Erythroblast (primary cell): ENCODE measurements around the gene SH3RF2.
"Not testable (repeated sequence)": the region's sequence is repeated elsewhere in the genome, so short reads cannot be mapped to it uniquely, and the experiment has no call there.

ENCODE experiments used
- DNase-seq, 2 experiments: peaks; one replicate each; lab custom pipeline; 2025; lab: John Stamatoyannopoulos, UW
- GATA1 ChIP-seq: IDR thresholded peaks from 2 replicates; pipeline ENCODE4 v1.6.1; 2011; ENCODE audit warnings: low read depth, mild to moderate bottlenecking, control low read depth, low read length, moderate library complexity
- POLR2A ChIP-seq: IDR thresholded peaks from 2 replicates; pipeline ENCODE4 v1.6.1; 2011; ENCODE audit warnings: mild to moderate bottlenecking, low read length

SH3RF2 gene

DNA sequence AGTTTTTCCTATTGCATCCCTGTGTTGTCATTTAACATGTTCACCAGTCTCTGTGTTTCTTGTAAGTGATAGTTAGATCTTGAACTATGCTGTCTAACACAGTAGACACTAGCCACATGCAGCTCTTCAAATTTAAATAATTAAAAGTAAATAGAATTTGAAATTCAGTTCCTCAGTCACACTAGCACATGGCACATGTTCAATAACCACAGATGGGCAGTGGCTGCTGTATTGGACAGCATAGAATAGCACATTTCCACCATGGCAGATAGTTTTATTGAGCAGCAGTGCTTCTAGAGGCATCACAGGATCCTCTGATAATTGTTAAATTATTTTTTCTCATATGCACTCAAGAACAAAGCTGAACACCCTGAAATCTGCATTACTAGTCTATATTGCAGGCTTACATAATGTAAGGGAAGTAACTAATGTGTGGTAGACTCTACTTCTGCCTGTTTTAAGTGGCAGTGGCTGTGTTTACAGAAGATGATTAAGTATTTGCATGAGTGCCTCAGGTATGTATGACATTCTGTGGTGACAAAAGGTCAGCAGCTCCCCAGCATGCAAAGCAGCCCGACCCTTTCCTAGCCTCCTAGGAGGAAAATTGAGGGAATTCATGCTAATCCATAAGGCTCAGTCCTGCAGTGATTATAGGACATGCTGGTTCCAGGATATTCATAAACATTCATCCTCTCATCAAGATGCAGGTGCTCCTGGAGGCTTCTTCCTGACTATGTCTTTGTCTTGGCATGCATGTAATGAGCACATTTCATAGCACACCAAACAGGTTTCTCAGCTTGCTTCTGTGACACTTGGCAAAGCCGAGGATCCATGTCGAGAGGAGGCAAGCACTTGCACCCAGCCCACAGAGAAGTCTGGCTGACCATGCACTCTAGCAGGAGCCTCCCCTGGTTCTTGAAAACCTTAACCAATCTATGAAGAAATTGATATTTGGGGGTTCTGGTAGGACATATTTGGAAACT is 45.5 kb downstream of the SH3RF2 start:
- DNase-seq: no peak
- no peak for TF ChIP-seq GATA1
- TF ChIP-seq POLR2A: no peak

DNA sequence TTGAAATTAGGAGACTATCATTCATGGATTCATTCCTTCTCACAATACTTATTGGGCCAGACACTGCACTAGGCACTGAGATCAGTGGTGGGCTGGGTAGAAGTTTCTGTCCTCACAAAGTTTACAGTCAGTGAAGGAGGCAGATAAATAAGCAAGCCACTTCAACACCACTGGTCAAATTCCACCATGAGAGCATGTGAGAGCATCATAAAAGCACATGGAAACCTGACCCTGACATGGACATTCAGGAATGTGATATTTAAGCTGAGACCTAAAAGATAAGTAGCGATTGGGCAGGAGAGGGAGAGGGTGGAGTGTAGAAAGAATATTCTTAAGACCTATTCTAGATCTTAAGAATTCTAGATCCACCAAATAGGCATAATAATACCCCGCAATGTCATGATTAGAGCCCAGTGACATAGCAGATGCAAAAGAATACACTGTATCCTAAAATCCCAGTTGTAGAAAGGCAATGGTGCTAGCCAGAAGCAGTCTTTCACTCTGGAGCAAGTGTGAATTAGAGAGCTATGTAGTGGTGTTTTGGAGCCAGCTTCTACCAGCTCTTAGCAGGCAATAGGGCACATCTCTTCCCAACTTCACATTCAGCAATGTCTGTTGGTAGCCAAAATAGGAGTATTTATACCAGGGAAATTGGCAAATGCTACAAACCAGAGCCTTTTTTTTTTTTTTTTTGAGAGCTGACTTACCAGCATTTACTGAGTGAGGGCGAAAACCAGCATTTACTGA is 46.4 kb downstream of the SH3RF2 start:
- no peak for TF ChIP-seq POLR2A
- no peak for TF ChIP-seq GATA1
- DNase-seq: no peak

DNA sequence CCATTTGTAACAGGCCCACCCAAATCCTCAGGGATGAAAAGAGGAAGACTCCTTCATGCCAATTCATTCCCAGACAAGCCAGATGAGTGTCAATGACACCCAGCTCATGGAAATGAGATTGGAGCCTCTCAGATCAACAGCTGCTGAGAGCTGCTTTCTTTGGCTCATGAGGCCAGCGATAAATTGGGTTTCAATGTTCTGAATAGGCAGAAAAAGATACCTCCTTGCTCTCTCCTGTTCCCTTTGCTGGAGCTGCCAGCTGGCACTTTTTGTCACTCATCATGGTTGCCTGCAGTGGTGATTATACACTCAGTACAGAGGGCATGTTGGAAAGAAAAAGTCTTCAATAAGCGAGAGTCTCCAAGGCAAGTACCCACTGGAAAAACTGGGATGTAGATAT is 47.1 kb downstream of the SH3RF2 start:
- no peak for TF ChIP-seq GATA1
- no peak for TF ChIP-seq POLR2A
- no peak for DNase-seq

DNA sequence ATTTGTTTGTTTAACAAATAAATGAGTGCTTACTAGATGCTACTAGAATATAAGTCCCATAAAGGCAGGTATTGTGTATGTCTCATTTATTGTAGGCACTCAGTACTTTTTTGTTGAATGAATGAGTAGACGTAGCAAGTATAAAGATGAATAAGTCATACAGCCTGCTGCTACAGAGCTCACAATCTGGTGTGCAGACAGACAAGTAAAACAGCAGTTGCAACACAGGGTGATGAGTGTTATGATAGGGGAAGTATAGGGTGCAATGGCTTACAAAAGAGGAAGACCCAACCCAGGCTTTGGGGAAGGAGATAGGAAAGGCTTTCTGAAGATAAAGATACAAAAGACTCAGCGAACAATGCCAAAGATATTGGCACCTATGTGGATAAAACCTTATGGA is 47.7 kb downstream of the SH3RF2 start:
- peak; percentile 2 to 9 for DNase-seq
- TF ChIP-seq POLR2A (no peak), GATA1 (no peak)

- DNase-seq: no peak
- TF ChIP-seq POLR2A (no peak), GATA1 (no peak)
Measured at GRCh38 chr5:145987856-145988255, 51.5 kb downstream of the SH3RF2 start.

DNA sequence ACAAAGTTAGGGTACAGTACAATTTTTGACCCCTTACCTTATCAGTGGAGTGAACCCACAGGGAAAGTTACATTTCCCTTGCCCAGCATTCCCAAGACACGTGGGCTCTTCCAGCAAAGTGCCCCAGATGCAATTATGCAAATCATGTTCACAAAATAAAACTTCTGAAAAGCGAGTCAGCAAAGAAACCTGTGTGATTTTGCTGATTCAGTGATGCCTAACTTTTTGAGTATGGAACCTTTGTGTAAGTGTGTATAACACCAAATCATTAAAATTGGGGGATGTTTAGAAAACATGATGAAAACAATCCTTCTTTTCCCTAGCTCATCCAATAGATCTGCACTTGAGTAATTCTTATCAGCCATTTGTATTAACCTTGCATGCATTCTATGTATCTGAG is 52.6 kb downstream of the SH3RF2 start:
- DNase-seq: no peak
- TF ChIP-seq GATA1: no peak
- TF ChIP-seq POLR2A: no peak

DNA sequence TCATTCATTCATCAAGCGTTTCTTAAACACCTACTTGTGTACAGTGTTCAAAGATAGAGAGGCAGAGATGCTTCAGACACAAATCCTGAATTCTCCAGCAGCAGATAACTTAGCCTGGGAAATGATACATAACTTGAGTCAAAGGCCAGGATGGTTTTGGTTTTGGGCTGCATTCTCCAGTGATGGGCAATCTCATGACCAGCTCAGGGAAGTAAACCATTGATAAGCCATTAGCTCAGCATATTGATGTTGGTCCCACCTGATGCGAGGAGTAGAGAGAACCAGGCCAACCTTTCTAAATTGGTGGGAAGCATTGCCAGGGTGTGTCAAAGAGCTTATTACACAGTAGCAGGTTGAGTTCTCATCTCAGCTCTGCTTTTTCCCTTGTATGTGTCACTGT is 53.0 kb downstream of the SH3RF2 start:
- no peak for DNase-seq
- no peak for TF ChIP-seq GATA1
- TF ChIP-seq POLR2A: no peak

GRCh38 chr5:145990170-145990569 is 53.8 kb downstream of the SH3RF2 start:
- no peak for DNase-seq
- TF ChIP-seq GATA1 (no peak), POLR2A (no peak)

DNA sequence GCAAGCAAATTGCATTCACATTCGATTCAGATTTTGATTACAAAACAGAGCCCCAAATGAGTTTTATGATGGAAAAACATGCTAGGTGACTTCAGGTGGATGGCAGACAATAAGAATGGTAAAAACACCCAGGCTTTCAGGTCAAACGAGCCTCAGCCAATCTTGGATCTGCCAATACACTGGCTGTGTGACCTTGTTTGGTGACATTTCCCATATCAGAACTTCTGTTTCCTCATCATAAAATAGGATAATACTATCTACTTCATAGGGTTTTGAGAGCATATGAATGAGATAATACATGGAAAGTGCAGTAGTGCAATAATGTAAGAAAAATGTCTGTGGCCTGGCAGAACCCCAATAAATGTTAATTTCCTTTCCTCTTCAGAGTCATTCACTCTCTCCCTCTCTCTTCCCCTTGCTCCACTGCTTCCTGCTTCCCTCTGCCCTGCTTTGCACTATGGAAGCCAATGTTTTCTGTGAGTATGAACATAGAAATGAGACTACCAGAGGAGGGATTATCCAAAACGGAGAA is 54.7 kb downstream of the SH3RF2 start:
- no peak for DNase-seq
- TF ChIP-seq POLR2A (no peak), GATA1 (no peak)

DNA sequence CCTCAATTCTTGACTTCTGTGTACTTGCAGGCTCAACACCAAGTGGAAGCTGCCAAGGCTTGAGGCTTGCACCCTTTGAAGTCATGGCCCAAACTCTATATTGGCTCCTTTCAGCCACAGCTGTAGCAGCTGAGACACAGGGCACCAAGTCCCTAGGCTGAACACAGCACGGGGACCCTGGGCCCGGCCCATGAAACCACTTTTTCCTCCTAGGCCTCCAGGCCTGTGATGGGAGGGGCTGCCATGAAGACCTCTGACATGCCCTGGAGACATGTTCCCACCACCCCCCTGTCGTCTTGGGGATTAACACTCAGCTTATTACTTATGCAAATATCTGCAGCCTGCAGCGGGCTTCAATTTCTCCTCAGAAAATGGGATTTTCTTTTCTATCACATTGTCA is 57.2 kb downstream of the SH3RF2 start:
- not testable (repeated sequence) for DNase-seq

GRCh38 chr5:145996135-145996534 is 59.8 kb downstream of the SH3RF2 start:
- no peak for DNase-seq
- TF ChIP-seq GATA1: no peak
- no peak for TF ChIP-seq POLR2A

DNA sequence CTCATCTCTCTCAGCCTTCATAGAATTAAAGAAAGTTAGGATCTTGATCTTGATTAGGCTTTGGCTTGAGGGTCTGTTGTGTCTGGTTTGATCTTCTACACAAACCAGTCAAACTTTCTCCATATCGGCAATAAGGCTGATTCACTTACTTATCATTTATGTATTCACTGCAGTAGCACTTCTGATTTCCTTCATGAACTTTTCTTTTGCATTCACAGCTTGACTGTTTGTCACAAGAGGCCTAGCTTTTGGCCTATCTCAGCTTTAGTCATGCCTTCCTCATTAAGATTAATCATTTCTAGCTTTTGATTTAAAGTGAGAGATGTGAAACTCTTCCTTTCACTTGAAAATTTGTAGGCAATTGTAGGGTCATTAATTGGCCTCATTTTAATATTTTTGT is 62.8 kb downstream of the SH3RF2 start:
- no peak for DNase-seq
- TF ChIP-seq POLR2A (no peak), GATA1 (no peak)

GRCh38 chr5:146000072-146000471 is 63.7 kb downstream of the SH3RF2 start:
- DNase-seq: no peak
- no peak for TF ChIP-seq POLR2A
- TF ChIP-seq GATA1: no peak
